Kidney epithelial cell (primary cell): ENCODE data around the gene NUDC. TPM values are rescaled to one million over a fixed set of nuclear protein-coding genes. Genes with fewer than 3 reads are reported as not detected.
"Not testable (repeated sequence)": the region's sequence is repeated elsewhere in the genome, so short reads cannot be mapped to it uniquely, and the experiment has no call there.

Source experiments
- DNase-seq: peaks from one replicate; pipeline ENCODE4 v3.0.0-alpha.2; 2010; ENCODE audit warnings: low read depth
- H3K27me3 ChIP-seq: 2 replicates; pipeline ENCODE4 v1.6.0; 2011; ENCODE audit warnings: low read length; ENCODE audit not compliant: control insufficient read depth, insufficient read depth
- H3K36me3 ChIP-seq: 2 replicates; pipeline ENCODE4 v1.5.1; 2011; ENCODE audit warnings: low read length; ENCODE audit not compliant: control insufficient read depth, insufficient read depth
- H3K4me3 ChIP-seq: 2 replicates; pipeline ENCODE4 v1.5.1; 2011; ENCODE audit warnings: low read depth, mild to moderate bottlenecking, control low read depth, low read length
- CTCF ChIP-seq: IDR thresholded peaks from 2 replicates; pipeline ENCODE4 v1.5.1; 2011; ENCODE audit warnings: mild to moderate bottlenecking, moderate library complexity, low read length, control low read depth, inconsistent platforms; ENCODE audit not compliant: insufficient read depth, poor library complexity, severe bottlenecking
- total RNA-seq: library from RNA; depleted of rRNA; stranded (reverse); fragments of >200 nt; gene quantifications from 2 replicates; pipeline ENCODE4 v1.2.3, GENCODE V29; 2015

Gene NUDC
- total RNA-seq, 1 donor from 2014 or later, result 123 TPM

- TF ChIP-seq CTCF, result no peak
- DNase-seq, result no peak
- no peak overlapping the region for H3K4me3 ChIP-seq
- no peaks in the 10 kb centered on the region for H3K27me3 ChIP-seq
- peaks cover 6% of the 10 kb centered on the region for H3K36me3 ChIP-seq
Measured at GRCh38 chr1:26942656-26943055, 21.1 kb downstream of the NUDC start.

GRCh38 chr1:26945138-26945537 is 23.6 kb downstream of the NUDC start:
- peaks cover 6% of the 10 kb centered on the region for H3K36me3 ChIP-seq
- TF ChIP-seq CTCF, result no peak

GRCh38 chr1:26945728-26946127 is 24.2 kb downstream of the NUDC start:
- DNase-seq, result no peak
- H3K27me3 ChIP-seq, result no peaks in the 10 kb centered on the region
- H3K36me3 ChIP-seq, result peaks cover 6% of the 10 kb centered on the region
- TF ChIP-seq CTCF, result no peak
- no peak overlapping the region for H3K4me3 ChIP-seq

More at GRCh38 chr1:26945138-26945537, 23.6 kb downstream of the NUDC start:
- Histone ChIP-seq H3K27me3 (no peaks in the 10 kb centered on the region), H3K4me3 (no peak overlapping the region)
- DNase-seq, result no peak

- Histone ChIP-seq H3K27me3 (no peaks in the 10 kb centered on the region), H3K4me3 (no peak overlapping the region), H3K36me3 (peaks cover 6% of the 10 kb centered on the region)
- no peak for TF ChIP-seq CTCF
- no peak for DNase-seq
Measured at GRCh38 chr1:26946270-26946669, 24.7 kb downstream of the NUDC start.

GRCh38 chr1:26948725-26949057 is 27.1 kb downstream of the NUDC start:
- not testable (repeated sequence) for H3K36me3 ChIP-seq

GRCh38 chr1:26949266-26949925 is 27.9 kb downstream of the NUDC start:
- no peak for DNase-seq
- Histone ChIP-seq H3K27me3 (no peaks in the 10 kb centered on the region), H3K36me3 (peaks cover 3% of the 10 kb centered on the region), H3K4me3 (no peak overlapping the region)
- no peak for TF ChIP-seq CTCF

More at GRCh38 chr1:26948725-26949057, 27.1 kb downstream of the NUDC start:
- not testable (repeated sequence) for H3K27me3 ChIP-seq, DNase-seq, H3K4me3 ChIP-seq
